PFSK-1 (cell line): ENCODE measurements around the gene CERS4.

Experiments
- FOXP2 ChIP-seq: optimal IDR thresholded peaks from 2 replicates; pipeline ENCODE3; 2011; ENCODE audit warnings: borderline replicate concordance, control low read depth, inconsistent platforms; ENCODE audit not compliant: insufficient read depth; ENCODE audit errors: extremely low read length, extremely low read depth
- POLR2AphosphoS5 ChIP-seq: IDR thresholded peaks from 2 replicates; pipeline ENCODE4 v1.6.1; 2012; ENCODE audit warnings: low read depth, mild to moderate bottlenecking, control low read depth, low read length, moderate library complexity
- REST ChIP-seq, 2 experiments: IDR thresholded peaks; 2 replicates each; pipeline versions ENCODE4 v1.6.1 to v1.8.0; 2011 to 2012; ENCODE audit warnings: low read depth in 2 of 2, low read length in 2 of 2, control low read depth in 1 of 2, inconsistent platforms in 1 of 2, mild to moderate bottlenecking in 1 of 2, moderate library complexity in 1 of 2; ENCODE audit not compliant: insufficient read depth in 1 of 2
- SIN3A ChIP-seq: IDR thresholded peaks from 2 replicates; pipeline ENCODE4 v1.6.1; 2012; ENCODE audit warnings: mild to moderate bottlenecking, low read length, moderate library complexity, borderline replicate concordance; ENCODE audit not compliant: insufficient read depth
- TAF1 ChIP-seq: IDR thresholded peaks from 2 replicates; pipeline ENCODE4 v1.6.1; 2012; ENCODE audit warnings: low read length, control low read depth, borderline replicate concordance; ENCODE audit not compliant: insufficient read depth

CERS4 gene

GRCh38 chr19:8208119-8208921 is 850 bp upstream of the CERS4 start:
- no peak for TF ChIP-seq TAF1
- TF ChIP-seq FOXP2 = no peak
- TF ChIP-seq POLR2AphosphoS5 = no peak
- TF ChIP-seq REST (IDR thresholded peaks at IDR 0.05; ENCODE audit: insufficient read depth in 1 of 2, low read depth in 2 of 2, low read length in 2 of 2) = no peak
- TF ChIP-seq SIN3A = no peak

GRCh38 chr19:8209462-8210378 is 550 bp downstream of the CERS4 start:
- TF ChIP-seq TAF1 (no peak), POLR2AphosphoS5 (no peak), SIN3A (no peak), REST (IDR thresholded peaks at IDR 0.05; ENCODE audit: insufficient read depth in 1 of 2, low read depth in 2 of 2, low read length in 2 of 2) (no peak), FOXP2 (peak; percentile 26)

GRCh38 chr19:8210421-8211101 is 1.4 kb downstream of the CERS4 start:
- no peak for TF ChIP-seq FOXP2
- no peak for TF ChIP-seq TAF1
- TF ChIP-seq REST (IDR thresholded peaks at IDR 0.05; ENCODE audit: insufficient read depth in 1 of 2, low read depth in 2 of 2, low read length in 2 of 2) = no peak
- no peak for TF ChIP-seq SIN3A
- no peak for TF ChIP-seq POLR2AphosphoS5

- TF ChIP-seq POLR2AphosphoS5 (no peak), TAF1 (no peak), REST (IDR thresholded peaks at IDR 0.05; ENCODE audit: insufficient read depth in 1 of 2, low read depth in 2 of 2, low read length in 2 of 2) (no peak), SIN3A (no peak), FOXP2 (no peak)
Observed at GRCh38 chr19:8212212-8212611, 3.0 kb downstream of the CERS4 start.
